ENCODE results near the gene MRPL48. TPM values are rescaled to one million over a fixed set of nuclear protein-coding genes. Genes with fewer than 3 reads are reported as not detected.

MRPL48 gene
- total and polyA plus RNA-seq, 2 donors (not counting 1 experiment from before 2014, with no cell fraction given), result 19.1 to 28.3 TPM

GRCh38 chr11:73759610-73760134 is 28.0 kb upstream of the MRPL48 start:
- peak; percentile 29 for DNase-seq
- Mint-ChIP-seq H3K4me3 (peak overlapping the region; percentile 86), H3K9me3 (ENCODE audit: insufficient read depth) (no peaks in the 10 kb centered on the region), H3K4me1 (peaks cover 27% of the 10 kb centered on the region), H3K27ac (peak overlapping the region; percentile 92), H3K27me3 (no peaks in the 10 kb centered on the region)
- 0% methylated on average over 6 of the region's 8 CpGs for WGBS (ENCODE audit: insufficient coverage)
- Histone ChIP-seq H3K4me2 (replicated peaks; ENCODE audit: low read depth, low read length, poor library complexity, severe bottlenecking) (peak overlapping the region; percentile 96), H2AFZ (ENCODE audit: insufficient read depth, low read depth, low read length, poor library complexity, severe bottlenecking) (peak overlapping the region; percentile 83), H3K27me3 (replicated peaks in 1 of 4; ENCODE audit: control extremely low read depth in 1 of 4, control insufficient read depth in 3 of 4, insufficient read depth in 4 of 4, low read length in 3 of 4) (no peaks in the 10 kb centered on the region), H3K36me3 (replicated peaks in 1 of 2; ENCODE audit: control extremely low read depth in 1 of 2, control insufficient read depth in 1 of 2, extremely low read depth in 1 of 2, insufficient read depth in 2 of 2, low read length in 1 of 2) (no peaks in the 10 kb centered on the region), H3K79me2 (ENCODE audit: control insufficient read depth, insufficient read depth, low read length) (peaks cover 53% of the 10 kb centered on the region), H3K9me3 (ENCODE audit: control extremely low read depth in 1 of 3, control insufficient read depth in 2 of 3, insufficient read depth in 1 of 3, low read length in 2 of 3) (no peaks in the 10 kb centered on the region), H4K20me1 (ENCODE audit: control insufficient read depth, insufficient read depth, low read length, poor library complexity, severe bottlenecking) (peaks cover 14% of the 10 kb centered on the region), H3K4me1 (ENCODE audit: control insufficient read depth in 2 of 2, insufficient read depth in 2 of 2, low read length in 2 of 2) (peaks cover 15 to 17% of the 10 kb centered on the region in 2 donors), H3K4me3 (ENCODE audit: control extremely low read depth in 1 of 5, extremely low read depth in 1 of 5, insufficient read depth in 1 of 5, low read depth in 2 of 5, low read length in 4 of 5) (peak overlapping the region; percentile 39 to 91 (median 86)), H3K9ac (ENCODE audit: low read length) (peak overlapping the region; percentile 86), H3K27ac (ENCODE audit: low read length in 2 of 2) (peak overlapping the region in 1 of 2 donors; percentile 89)
- TF ChIP-seq EZH2 (IDR thresholded peaks at IDR 0.05; ENCODE audit: borderline replicate concordance, insufficient read depth, low read depth, low read length, poor library complexity, severe bottlenecking) (no peak), CTCF (IDR thresholded peaks at IDR 0.05) (no peak)
- ATAC-seq (ENCODE audit: low read depth), result no peak
- ChIA-PET CTCF (interaction anchor here (2.3 to 2.4 kb wide), 2 partner anchors 20 to 28 kb away, joined by 8 to 18 read pairs; partner anchors contain the start of gene MRPL48), POLR2A (no interaction called here)
- intact Hi-C loops (cut with micrococcal nuclease), result no loop called here

DNA sequence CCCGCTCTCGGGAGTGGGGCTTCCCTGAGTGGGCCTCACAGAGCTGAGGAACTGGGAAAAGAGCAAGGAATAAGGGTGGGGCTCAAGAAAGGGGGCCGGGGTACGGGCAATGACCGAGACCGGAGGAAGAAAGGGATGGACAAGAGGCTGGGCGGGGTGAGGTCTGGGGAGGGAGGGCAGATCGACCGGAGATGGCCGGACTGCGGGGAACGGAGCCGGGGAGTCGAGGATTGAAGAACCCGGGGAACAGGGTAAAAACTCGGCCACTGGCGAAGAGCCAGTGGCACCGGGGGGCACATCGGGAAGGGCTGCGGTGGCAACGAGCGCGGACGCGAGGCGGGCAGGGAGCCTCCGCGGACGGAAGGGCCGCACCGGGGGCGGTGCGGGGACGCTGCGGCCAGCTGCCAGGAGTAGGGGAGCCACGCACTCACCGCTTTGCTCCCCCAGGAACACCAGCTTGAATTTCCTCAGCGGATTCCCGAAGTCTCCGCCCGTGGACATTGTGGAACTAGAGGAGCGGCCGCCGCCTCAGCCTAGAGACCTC is 27.5 kb upstream of the MRPL48 start:
- H3K4me2 ChIP-seq (replicated peaks; ENCODE audit: low read depth, low read length, poor library complexity, severe bottlenecking), result peak overlapping the region; percentile 96
- peaks cover 13% of the 10 kb centered on the region for H4K20me1 ChIP-seq (ENCODE audit: control insufficient read depth, insufficient read depth, low read length, poor library complexity, severe bottlenecking)
- peak overlapping the region; percentile 83 for H2AFZ ChIP-seq (ENCODE audit: insufficient read depth, low read depth, low read length, poor library complexity, severe bottlenecking)
- Mint-ChIP-seq H3K27me3 (peaks cover under 1% of the 10 kb centered on the region), H3K27ac (peak overlapping the region; percentile 92), H3K9me3 (ENCODE audit: insufficient read depth) (no peaks in the 10 kb centered on the region), H3K4me1 (peaks cover 27% of the 10 kb centered on the region), H3K4me3 (peak overlapping the region; percentile 86)
- ATAC-seq (ENCODE audit: low read depth) (no peak), DNase-seq (no peak)
- H3K9ac ChIP-seq (ENCODE audit: low read length), result peak overlapping the region; percentile 86
- H3K36me3 ChIP-seq (replicated peaks in 1 of 2; ENCODE audit: control extremely low read depth in 1 of 2, control insufficient read depth in 1 of 2, extremely low read depth in 1 of 2, insufficient read depth in 2 of 2, low read length in 1 of 2), result no peaks in the 10 kb centered on the region
- H3K27me3 ChIP-seq (replicated peaks in 1 of 4; ENCODE audit: control extremely low read depth in 1 of 4, control insufficient read depth in 3 of 4, insufficient read depth in 4 of 4, low read length in 3 of 4), result no peaks in the 10 kb centered on the region
- ChIA-PET CTCF (interaction anchor here (2.3 to 2.4 kb wide), 2 partner anchors 19 to 28 kb away, joined by 8 to 18 read pairs; partner anchors contain the start of gene MRPL48), POLR2A (interaction anchor here (0.5 to 3.3 kb wide), 5 partner anchors 19 to 639 kb away, joined by 4 to 53 read pairs (median 4); partner anchors contain the start of genes C2CD3, MRPL48 and PPME1)
- no peak for TF ChIP-seq CTCF (IDR thresholded peaks at IDR 0.05)
- TF ChIP-seq EZH2 (IDR thresholded peaks at IDR 0.05; ENCODE audit: borderline replicate concordance, insufficient read depth, low read depth, low read length, poor library complexity, severe bottlenecking), result no peak
- peaks cover 15 to 17% of the 10 kb centered on the region in 2 donors for H3K4me1 ChIP-seq (ENCODE audit: control insufficient read depth in 2 of 2, insufficient read depth in 2 of 2, low read length in 2 of 2)
- no peaks in the 10 kb centered on the region for H3K9me3 ChIP-seq (ENCODE audit: control extremely low read depth in 1 of 3, control insufficient read depth in 2 of 3, insufficient read depth in 1 of 3, low read length in 2 of 3)
- H3K79me2 ChIP-seq (ENCODE audit: control insufficient read depth, insufficient read depth, low read length), result peaks cover 53% of the 10 kb centered on the region
- under 1% methylated on average over 44 of the region's 44 CpGs for WGBS (ENCODE audit: insufficient coverage)
- intact Hi-C loops (cut with micrococcal nuclease), result no loop called here
- H3K4me3 ChIP-seq (ENCODE audit: control extremely low read depth in 1 of 5, extremely low read depth in 1 of 5, insufficient read depth in 1 of 5, low read depth in 2 of 5, low read length in 4 of 5), result peak overlapping the region; percentile 39 to 91 (median 86)
- H3K27ac ChIP-seq (ENCODE audit: low read length in 2 of 2), result peak overlapping the region; percentile 81 to 89
